ENCODE measurements around the gene WBP1L. TPM values are rescaled to one million over a fixed set of nuclear protein-coding genes. Genes with fewer than 3 reads are reported as not detected.

The WBP1L gene
- total and polyA plus RNA-seq, 4 experiments from 2014 or later, result 25.7 to 41.1 (median 36.8) TPM

Other genes starting within 250 kb of the WBP1L start
- gene ACTR1A, start 241.2 kb upstream of the WBP1L start, total RNA-seq, result 10 to 100 TPM; 54.9 to 60.0 TPM
- gene ACTR1A, start 241.2 kb upstream of the WBP1L start, polyA plus RNA-seq, result 10 to 100 TPM; 69.9 to 72.3 TPM
- gene SUFU, start 240.0 kb upstream of the WBP1L start, total RNA-seq, result 10 to 100 TPM; 20.5 to 22.0 TPM
- gene SUFU, start 240.0 kb upstream of the WBP1L start, polyA plus RNA-seq, result 10 to 100 TPM in 1 of 2 donors, 1 to 10 TPM in 1; 2.0 to 12.6 TPM
- 10 to 100 TPM; 68.4 to 71.6 TPM for gene TRIM8, start 99.5 kb upstream of the WBP1L start, total RNA-seq
- 10 to 100 TPM; 33.0 to 56.4 TPM for gene TRIM8, start 99.5 kb upstream of the WBP1L start, polyA plus RNA-seq
- 1 to 10 TPM; 3.7 to 4.0 TPM for gene ARL3, start 29.6 kb upstream of the WBP1L start, total RNA-seq
- gene ARL3, start 29.6 kb upstream of the WBP1L start, polyA plus RNA-seq, result 1 to 10 TPM; 5.8 to 7.3 TPM
- gene SFXN2, start 29.3 kb upstream of the WBP1L start, total RNA-seq, result 10 to 100 TPM; 20.2 to 21.7 TPM
- 10 to 100 TPM in 1 of 2 donors, 1 to 10 TPM in 1; 9.5 to 11.4 TPM for gene SFXN2, start 29.3 kb upstream of the WBP1L start, polyA plus RNA-seq
- gene CYP17A1, start 93.5 kb downstream of the WBP1L start, total RNA-seq, result not detected
- gene CYP17A1, start 93.5 kb downstream of the WBP1L start, polyA plus RNA-seq, result not detected
- gene BORCS7, start 110.3 kb downstream of the WBP1L start, total RNA-seq, result 10 to 100 TPM; 14.7 to 17.7 TPM
- 10 to 100 TPM; 29.8 to 63.2 TPM for gene BORCS7, start 110.3 kb downstream of the WBP1L start, polyA plus RNA-seq
- 1 to 10 TPM; 2.3 TPM for gene AS3MT, start 125.5 kb downstream of the WBP1L start, total RNA-seq
- under 1 TPM in 1 of 2 donors, not detected in 1; 0.14 TPM for gene AS3MT, start 125.5 kb downstream of the WBP1L start, polyA plus RNA-seq
- 10 to 100 TPM; 11.9 to 14.4 TPM for gene CNNM2, start 174.3 kb downstream of the WBP1L start, total RNA-seq
- 1 to 10 TPM; 3.2 to 4.5 TPM for gene CNNM2, start 174.3 kb downstream of the WBP1L start, polyA plus RNA-seq

Data from CD4-positive, alpha-beta memory T cell (primary cell).